ENCODE results near the gene MBLAC1. TPM values are rescaled to one million over a fixed set of nuclear protein-coding genes. Genes with fewer than 3 reads are reported as not detected.

Gene MBLAC1
- total and polyA plus RNA-seq, 10 of the 15 experiments (the other 5 are each of a cell fraction or from before 2014, with no cell fraction given) = 0.24 to 3.2 (median 1.8) TPM; not detected in 1

DNA sequence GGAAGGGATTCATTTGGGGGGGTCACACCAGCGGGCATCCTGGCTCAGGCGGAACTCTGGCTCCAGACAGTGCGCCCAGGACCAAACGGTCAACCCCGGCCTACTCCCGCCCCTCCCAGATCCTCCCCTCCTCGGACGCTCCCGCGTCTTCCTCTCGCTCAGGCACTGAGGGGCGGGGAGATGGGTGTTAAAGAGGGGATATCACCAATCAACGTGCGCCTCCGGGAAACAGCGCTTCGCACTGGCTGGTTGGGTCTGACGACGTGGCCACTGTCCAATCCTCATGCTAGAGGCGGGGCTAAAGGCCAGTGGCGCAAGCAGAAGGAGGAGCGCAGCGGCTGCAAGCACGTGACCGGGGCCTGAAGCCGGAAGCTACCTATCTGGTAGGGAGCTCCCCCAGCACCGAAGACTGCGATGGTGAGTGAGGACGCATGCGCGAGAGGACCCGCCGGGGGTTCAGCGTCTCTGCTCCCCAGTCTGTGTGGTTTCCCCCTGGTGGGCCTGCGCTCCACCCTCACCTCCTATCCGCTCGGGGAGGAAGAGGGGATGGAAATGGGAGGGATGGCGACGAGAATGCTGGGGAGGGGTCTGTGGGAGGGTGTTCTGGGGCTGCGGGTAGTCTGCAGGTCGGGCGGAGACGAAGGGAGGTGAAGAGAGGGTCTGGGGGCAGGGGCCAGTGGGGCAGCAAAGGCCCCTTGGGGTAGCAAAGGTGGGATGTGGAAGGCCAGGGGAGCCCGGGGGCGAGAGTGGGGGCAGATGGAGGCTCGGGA lies 22.0 kb downstream of the MBLAC1 start, which contains the start of gene LAMTOR4 (continued):
- TF ChIP-seq, protein P1, sequence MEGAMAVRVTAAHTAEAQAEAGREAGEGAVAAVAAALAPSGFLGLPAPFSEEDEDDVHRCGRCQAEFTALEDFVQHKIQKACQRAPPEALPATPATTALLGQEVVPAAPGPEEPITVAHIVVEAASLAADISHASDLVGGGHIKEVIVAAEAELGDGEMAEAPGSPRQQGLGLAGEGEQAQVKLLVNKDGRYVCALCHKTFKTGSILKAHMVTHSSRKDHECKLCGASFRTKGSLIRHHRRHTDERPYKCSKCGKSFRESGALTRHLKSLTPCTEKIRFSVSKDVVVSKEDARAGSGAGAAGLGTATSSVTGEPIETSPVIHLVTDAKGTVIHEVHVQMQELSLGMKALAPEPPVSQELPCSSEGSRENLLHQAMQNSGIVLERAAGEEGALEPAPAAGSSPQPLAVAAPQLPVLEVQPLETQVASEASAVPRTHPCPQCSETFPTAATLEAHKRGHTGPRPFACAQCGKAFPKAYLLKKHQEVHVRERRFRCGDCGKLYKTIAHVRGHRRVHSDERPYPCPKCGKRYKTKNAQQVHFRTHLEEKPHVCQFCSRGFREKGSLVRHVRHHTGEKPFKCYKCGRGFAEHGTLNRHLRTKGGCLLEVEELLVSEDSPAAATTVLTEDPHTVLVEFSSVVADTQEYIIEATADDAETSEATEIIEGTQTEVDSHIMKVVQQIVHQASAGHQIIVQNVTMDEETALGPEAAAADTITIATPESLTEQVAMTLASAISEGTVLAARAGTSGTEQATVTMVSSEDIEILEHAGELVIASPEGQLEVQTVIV (IDR thresholded peaks at IDR 0.05; ENCODE audit: borderline replicate concordance, partially characterized antibody) = peak; percentile 72
- TF ChIP-seq CHD2 (IDR thresholded peaks at IDR 0.05; ENCODE audit: borderline replicate concordance, low read depth, low read length) (peak; percentile 91), MEF2B (IDR thresholded peaks at IDR 0.05; ENCODE audit: partially characterized antibody, poor library complexity, severe bottlenecking) (peak; percentile 17), TCF7 (IDR thresholded peaks at IDR 0.05; ENCODE audit: borderline replicate concordance) (no peak), HDAC6 (IDR thresholded peaks at IDR 0.05; ENCODE audit: unreplicated experiment) (no peak), MYC (IDR thresholded peaks at IDR 0.05; ENCODE audit: insufficient read depth, insufficient read length, insufficient replicate concordance, low read length, severe bottlenecking) (no peak), ZNF217 (IDR thresholded peaks at IDR 0.05) (no peak), MEF2A (IDR thresholded peaks at IDR 0.05; ENCODE audit: insufficient read depth, low read depth, low read length) (no peak), CREM (IDR thresholded peaks at IDR 0.05; ENCODE audit: low read depth) (no peak), PAX8 (IDR thresholded peaks at IDR 0.05) (no peak), POU2F2 (IDR thresholded peaks at IDR 0.05; ENCODE audit: borderline replicate concordance, low read depth, low read length) (peak; percentile 73), ZNF207 (IDR thresholded peaks at IDR 0.05; ENCODE audit: borderline replicate concordance) (no peak), SIX5 (IDR thresholded peaks at IDR 0.05; ENCODE audit: low read depth, low read length, severe bottlenecking) (peak; percentile 10), ZSCAN29 (IDR thresholded peaks at IDR 0.05) (no peak)
- TF ChIP-seq, protein P2, sequence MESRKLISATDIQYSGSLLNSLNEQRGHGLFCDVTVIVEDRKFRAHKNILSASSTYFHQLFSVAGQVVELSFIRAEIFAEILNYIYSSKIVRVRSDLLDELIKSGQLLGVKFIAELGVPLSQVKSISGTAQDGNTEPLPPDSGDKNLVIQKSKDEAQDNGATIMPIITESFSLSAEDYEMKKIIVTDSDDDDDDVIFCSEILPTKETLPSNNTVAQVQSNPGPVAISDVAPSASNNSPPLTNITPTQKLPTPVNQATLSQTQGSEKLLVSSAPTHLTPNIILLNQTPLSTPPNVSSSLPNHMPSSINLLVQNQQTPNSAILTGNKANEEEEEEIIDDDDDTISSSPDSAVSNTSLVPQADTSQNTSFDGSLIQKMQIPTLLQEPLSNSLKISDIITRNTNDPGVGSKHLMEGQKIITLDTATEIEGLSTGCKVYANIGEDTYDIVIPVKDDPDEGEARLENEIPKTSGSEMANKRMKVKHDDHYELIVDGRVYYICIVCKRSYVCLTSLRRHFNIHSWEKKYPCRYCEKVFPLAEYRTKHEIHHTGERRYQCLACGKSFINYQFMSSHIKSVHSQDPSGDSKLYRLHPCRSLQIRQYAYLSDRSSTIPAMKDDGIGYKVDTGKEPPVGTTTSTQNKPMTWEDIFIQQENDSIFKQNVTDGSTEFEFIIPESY (IDR thresholded peaks at IDR 0.05) = no peak
- TF ChIP-seq, protein P3, sequence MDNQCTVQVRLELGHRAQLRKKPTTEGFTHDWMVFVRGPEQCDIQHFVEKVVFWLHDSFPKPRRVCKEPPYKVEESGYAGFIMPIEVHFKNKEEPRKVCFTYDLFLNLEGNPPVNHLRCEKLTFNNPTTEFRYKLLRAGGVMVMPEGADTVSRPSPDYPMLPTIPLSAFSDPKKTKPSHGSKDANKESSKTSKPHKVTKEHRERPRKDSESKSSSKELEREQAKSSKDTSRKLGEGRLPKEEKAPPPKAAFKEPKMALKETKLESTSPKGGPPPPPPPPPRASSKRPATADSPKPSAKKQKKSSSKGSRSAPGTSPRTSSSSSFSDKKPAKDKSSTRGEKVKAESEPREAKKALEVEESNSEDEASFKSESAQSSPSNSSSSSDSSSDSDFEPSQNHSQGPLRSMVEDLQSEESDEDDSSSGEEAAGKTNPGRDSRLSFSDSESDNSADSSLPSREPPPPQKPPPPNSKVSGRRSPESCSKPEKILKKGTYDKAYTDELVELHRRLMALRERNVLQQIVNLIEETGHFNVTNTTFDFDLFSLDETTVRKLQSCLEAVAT (IDR thresholded peaks at IDR 0.05) = 0 out of 2 replicates have a peak, but pooled peaks have one; percentile 66
- TF ChIP-seq, protein P4, sequence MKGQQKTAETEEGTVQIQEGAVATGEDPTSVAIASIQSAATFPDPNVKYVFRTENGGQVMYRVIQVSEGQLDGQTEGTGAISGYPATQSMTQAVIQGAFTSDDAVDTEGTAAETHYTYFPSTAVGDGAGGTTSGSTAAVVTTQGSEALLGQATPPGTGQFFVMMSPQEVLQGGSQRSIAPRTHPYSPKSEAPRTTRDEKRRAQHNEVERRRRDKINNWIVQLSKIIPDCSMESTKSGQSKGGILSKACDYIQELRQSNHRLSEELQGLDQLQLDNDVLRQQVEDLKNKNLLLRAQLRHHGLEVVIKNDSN (IDR thresholded peaks at IDR 0.05; ENCODE audit: borderline replicate concordance, extremely low read length, insufficient read depth, low read depth, low read length) = peak; percentile 94
- TF ChIP-seq, protein P5, sequence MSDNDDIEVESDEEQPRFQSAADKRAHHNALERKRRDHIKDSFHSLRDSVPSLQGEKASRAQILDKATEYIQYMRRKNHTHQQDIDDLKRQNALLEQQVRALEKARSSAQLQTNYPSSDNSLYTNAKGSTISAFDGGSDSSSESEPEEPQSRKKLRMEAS (IDR thresholded peaks at IDR 0.05; ENCODE audit: low read depth, low read length) = peak; percentile 82

All from GM12878 (cell line).